ENCODE data around the gene TP53RK. TPM values are rescaled to one million over a fixed set of nuclear protein-coding genes. Genes with fewer than 3 reads are reported as not detected.
"Not testable (repeated sequence)": the region's sequence is repeated elsewhere in the genome, so short reads cannot be mapped to it uniquely, and the experiment has no call there.

TP53RK gene
- total RNA-seq, 3 donors from 2014 or later: 14.4 to 29.2 (median 27.1) TPM

DNA sequence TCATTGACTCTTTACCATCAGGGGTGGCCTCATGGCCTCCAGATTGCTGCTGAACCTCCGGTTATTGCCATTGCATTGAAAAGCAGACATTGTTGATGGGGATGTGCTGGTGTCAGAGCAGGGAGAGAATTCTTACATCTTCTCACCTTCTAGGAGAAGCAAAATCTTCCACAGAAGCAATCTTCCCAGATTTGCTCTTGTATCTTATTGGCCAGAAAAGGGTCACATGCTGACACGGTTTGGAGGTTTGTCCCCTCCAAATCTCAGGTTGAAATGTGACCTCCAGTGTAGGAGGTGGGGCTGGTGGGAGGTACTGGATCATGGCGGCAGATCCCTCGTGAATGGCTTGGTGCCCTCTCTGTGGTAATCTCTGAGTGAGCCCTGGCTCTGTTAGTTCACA, 10.7 kb downstream of the TP53RK start:
- H3K27me3 ChIP-seq: no peaks in the 10 kb centered on the region
- H3K27ac ChIP-seq: no peak overlapping the region
- peaks cover 0 to under 1% of the 10 kb centered on the region in 2 donors for H3K4me1 ChIP-seq
- H3K4me3 ChIP-seq: no peak overlapping the region
- TF ChIP-seq, protein P1, sequence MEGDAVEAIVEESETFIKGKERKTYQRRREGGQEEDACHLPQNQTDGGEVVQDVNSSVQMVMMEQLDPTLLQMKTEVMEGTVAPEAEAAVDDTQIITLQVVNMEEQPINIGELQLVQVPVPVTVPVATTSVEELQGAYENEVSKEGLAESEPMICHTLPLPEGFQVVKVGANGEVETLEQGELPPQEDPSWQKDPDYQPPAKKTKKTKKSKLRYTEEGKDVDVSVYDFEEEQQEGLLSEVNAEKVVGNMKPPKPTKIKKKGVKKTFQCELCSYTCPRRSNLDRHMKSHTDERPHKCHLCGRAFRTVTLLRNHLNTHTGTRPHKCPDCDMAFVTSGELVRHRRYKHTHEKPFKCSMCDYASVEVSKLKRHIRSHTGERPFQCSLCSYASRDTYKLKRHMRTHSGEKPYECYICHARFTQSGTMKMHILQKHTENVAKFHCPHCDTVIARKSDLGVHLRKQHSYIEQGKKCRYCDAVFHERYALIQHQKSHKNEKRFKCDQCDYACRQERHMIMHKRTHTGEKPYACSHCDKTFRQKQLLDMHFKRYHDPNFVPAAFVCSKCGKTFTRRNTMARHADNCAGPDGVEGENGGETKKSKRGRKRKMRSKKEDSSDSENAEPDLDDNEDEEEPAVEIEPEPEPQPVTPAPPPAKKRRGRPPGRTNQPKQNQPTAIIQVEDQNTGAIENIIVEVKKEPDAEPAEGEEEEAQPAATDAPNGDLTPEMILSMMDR (IDR thresholded peaks at IDR 0.05): no peak
- TF ChIP-seq POLR2AphosphoS5 (IDR thresholded peaks at IDR 0.05) (no peak), POLR2A (IDR thresholded peaks at IDR 0.05) (no peak)
- H3K36me3 ChIP-seq: no peaks in the 10 kb centered on the region
- H3K9me3 ChIP-seq: no peaks in the 10 kb centered on the region
- no peak for DNase-seq (ENCODE audit: low spot score in 2 of 2)
- intact Hi-C loops (cut with DNase I; ENCODE audit: low total_unique reads): no loop called here

DNA sequence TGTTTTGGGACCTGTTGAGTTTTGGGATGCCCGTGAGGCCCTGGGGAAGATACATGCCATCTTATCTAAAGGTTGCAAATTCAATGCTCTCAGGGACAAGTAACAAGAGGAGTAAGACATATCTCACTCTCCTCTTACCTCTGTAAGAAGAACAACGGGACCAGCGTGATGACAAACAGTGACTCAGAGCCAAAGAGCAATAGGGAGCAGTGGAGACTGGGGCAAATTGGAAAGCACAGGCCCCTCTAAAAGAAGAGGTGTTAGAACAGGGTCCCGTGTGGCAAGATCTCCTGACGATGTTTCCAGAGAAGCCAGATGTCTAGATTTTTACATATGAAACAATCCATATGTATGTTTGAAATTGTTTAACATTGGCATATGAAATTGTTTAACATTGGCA, 11.6 kb downstream of the TP53RK start:
- Histone ChIP-seq H3K27me3 (no peaks in the 10 kb centered on the region), H3K4me3 (no peak overlapping the region), H3K27ac (no peak overlapping the region), H3K36me3 (no peaks in the 10 kb centered on the region), H3K4me1 (no peaks in the 10 kb centered on the region), H3K9me3 (peaks cover 3% of the 10 kb centered on the region in 2 donors)
- no peak for DNase-seq (ENCODE audit: low spot score in 2 of 2)
- intact Hi-C loops (cut with DNase I; ENCODE audit: low total_unique reads): no loop called here
- TF ChIP-seq, protein P1 (IDR thresholded peaks at IDR 0.05): no peak
- no peak for TF ChIP-seq POLR2A (IDR thresholded peaks at IDR 0.05)
- TF ChIP-seq POLR2AphosphoS5 (IDR thresholded peaks at IDR 0.05): no peak

DNA sequence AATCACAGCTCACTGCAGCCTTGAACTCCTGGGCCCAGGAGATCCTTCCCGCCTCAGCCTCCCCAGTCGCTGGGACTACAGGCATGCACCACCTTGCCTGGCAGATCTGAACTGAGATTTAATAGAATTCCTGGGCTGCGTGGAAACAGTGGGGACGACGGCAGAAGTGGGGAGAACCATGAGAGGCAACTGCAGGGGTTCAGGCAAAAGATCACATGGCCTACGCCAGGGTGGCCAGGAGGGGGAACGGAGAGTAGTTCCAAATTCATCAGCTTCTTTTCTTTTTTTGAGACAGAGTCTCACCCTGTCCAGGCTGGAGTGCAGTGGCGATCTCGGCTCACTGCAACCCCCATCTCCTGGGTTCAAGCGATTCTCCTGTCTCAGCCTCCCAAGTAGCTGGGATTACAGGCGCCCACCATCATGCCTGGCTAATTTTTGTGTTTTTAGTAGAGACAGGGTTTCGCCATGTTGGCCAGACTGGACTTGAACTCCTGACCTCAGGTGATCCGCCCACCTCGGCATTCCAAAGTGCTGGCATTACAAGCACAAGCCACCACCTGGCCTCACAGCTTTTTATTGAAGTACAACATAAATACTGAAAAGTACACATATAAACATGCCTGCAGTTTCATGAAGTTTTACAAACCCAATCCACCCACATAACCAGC, 12.5 kb downstream of the TP53RK start:
- H3K9me3 ChIP-seq; H3K4me1 ChIP-seq; DNase-seq (ENCODE audit: low spot score in 2 of 2); H3K27me3 ChIP-seq; intact Hi-C loops (cut with DNase I; ENCODE audit: low total_unique reads); H3K36me3 ChIP-seq; H3K27ac ChIP-seq; H3K4me3 ChIP-seq: not testable (repeated sequence)

DNA sequence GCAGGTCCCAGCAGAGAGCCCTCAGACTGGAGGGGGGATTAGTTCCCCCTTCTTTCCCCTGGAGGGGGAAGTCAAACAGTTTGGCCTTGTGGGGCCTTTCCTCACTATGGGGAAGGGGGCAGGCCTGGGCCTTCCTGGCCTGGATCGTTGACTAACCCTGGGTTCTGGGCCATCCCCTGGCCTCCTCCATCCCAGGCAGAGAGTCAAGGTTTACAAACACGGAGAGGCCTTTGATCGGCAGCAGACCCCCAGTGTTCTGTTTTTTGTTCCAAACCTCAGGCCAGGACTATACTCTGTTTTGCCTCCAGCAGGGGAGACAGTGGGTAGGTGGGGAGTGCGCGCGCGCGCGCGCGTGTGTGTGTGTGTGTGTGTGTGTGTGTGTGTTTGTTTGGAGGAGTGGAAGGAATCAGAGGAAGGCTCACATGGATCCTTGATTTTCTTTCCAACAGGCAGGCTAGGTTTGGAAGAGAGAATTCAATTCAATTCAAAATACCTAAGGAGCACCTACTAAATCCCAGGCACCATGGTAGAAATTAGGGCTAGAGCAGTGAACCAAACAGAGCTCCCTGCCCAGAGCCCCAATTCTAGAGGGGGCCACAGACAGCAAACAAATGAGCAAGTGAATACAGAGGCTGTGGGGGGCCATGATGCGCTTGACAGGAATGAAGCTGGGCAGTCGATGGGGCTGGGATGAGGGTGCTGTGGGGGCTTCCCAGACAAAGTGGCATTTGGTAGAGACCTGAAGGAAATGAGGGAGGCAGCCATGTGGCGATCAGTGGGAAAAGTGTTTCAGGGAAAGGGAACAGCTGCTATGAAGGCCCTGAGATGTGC, 14.8 kb downstream of the TP53RK start:
- Histone ChIP-seq H3K9me3 (peaks cover 5 to 24% of the 10 kb centered on the region in 2 donors), H3K4me3 (no peak overlapping the region), H3K27me3 (no peaks in the 10 kb centered on the region), H3K27ac (no peak overlapping the region), H3K4me1 (no peaks in the 10 kb centered on the region), H3K36me3 (no peaks in the 10 kb centered on the region)
- TF ChIP-seq, protein P1 (IDR thresholded peaks at IDR 0.05): no peak
- DNase-seq (ENCODE audit: low spot score in 2 of 2): no peak
- intact Hi-C loops (cut with DNase I; ENCODE audit: low total_unique reads): no loop called here

DNA sequence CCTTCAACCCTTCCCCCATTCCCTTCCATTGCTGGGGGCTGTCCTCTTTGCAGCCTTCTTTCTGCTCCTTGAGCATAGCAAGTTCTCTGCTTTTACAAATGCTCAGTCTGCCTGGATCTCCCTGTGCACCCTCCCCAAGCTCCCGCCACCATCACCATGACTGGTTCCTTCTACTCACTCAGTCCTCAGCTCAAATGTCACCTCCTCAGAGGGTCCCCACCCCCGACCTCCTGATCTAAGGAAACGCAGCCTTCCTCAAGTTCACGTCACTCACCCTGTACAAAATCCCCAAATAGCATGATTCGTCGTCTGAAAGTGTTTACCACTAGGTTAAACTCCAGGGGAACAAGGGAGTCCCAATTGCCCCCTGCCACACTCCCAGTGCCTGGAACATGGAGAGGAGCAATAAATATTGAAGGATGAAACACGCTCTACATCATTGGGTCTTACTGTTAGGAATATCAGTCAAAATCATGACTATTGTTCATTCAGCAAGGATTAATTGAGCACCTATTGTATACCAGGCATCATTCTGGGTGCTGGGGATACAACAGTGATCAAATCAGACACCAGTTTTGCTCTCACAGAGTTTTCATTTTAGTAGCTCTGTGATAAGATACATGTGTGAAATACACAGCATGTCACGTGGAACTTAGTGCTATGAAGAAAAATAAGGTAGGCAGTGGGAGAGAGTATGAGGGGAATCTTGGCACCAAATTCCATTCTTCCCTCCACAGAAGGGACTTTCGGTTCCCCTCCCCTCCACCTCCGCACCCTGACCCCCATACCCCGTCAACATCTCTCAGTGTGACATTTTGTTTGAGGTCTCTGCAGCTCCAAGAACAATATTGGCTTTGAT, 15.6 kb downstream of the TP53RK start:
- intact Hi-C loops (cut with DNase I; ENCODE audit: low total_unique reads): no loop called here
- Histone ChIP-seq H3K9me3 (peaks cover 5 to 24% of the 10 kb centered on the region in 2 donors), H3K27ac (no peak overlapping the region), H3K27me3 (no peaks in the 10 kb centered on the region), H3K4me1 (no peaks in the 10 kb centered on the region), H3K4me3 (no peak overlapping the region), H3K36me3 (no peaks in the 10 kb centered on the region)
- DNase-seq (ENCODE audit: low spot score in 2 of 2): no peak
- TF ChIP-seq, protein P1 (IDR thresholded peaks at IDR 0.05): no peak
- TF ChIP-seq POLR2AphosphoS5 (IDR thresholded peaks at IDR 0.05) (no peak), POLR2A (IDR thresholded peaks at IDR 0.05) (no peak)
